Esophagus mucosa (tissue), 1 donor: Measurements from ENCODE around the gene BEND2. TPM values are rescaled to one million over a fixed set of nuclear protein-coding genes. Genes with fewer than 3 reads are reported as not detected.
"Not testable (repeated sequence)": the region's sequence is repeated elsewhere in the genome, so short reads cannot be mapped to it uniquely, and the experiment has no call there.

ENCODE experiments used
- ATAC-seq: fragments of 200-7000 bp; cut with Tn5 transposase; one replicate; pipeline ENCODE4 v1.9.1; 2020
- total RNA-seq: library from RNA; stranded (reverse); gene quantifications from one replicate; pipeline ENCODE4 v1.2.4, GENCODE V29; 2023
- donor health status: DM: yes; HTN: yes; CAD: no.

The BEND2 gene
- not detected for total RNA-seq

DNA sequence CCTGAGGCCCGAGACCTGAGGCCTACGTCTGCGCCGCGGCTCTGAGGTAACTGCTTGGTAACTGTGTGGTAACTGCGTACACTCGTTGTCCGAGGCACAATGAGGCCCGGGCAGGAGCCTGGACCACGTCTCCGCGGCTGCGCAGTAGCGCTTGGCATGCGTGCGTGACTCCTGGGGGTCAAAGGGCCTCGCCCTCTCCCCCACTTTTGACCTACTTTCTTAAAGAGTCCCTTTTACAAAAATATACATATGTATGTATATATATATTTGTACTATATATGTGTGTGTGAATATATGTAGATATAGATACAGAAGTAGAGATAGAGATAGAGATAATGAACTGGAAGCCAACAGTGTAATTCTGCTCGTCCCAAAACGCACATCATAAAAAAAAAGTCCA, at the start of gene BEND2:
TSS of gene BEND2 (minus strand) at position 101 of the 400 bp plus-strand sequence. CDS start 136 bp downstream, outside the sequence.
- ATAC-seq: no peak

DNA sequence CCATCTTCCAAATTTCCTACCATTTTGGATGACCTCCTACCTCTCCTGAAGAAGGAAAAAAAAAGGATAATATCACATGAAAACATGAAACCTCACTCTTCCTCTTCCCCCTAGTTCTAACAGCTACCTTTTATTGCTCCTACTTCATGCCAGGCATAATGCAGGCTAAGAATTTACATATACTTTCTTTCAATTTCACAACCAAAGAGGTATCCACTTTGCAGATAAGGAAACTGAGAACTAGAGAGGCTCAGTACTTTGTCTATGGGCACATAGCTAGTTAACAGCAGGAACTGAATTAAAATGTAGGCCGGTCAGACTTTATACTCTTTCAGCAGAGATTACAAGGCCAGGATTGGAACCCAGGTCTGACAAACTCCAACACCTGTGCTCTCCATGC, 34.4 kb upstream of the BEND2 start:
- no peak for ATAC-seq

GRCh38 chrX:18252644-18253359, 32.1 kb upstream of the BEND2 start:
- no peak for ATAC-seq

DNA sequence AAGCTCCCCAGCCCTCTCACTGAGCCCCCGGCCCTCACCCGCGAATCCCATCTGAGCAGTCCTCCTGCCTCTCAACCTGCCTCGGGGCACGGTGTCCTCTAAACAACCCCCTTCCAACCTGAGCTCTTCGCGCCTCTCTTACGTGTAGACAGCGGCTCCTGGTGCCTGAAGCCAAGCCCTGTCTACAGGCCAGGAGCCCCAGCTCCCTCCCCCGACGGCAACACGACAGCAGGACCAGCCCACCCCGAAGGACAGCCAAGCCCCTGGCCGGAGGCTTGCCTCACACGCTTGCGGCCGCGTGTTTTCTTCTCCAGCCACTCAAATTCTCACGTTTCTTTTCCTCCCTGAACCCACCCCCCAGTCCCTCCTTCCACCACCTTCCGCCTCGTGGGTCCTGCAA, 9.0 kb upstream of the BEND2 start:
- ATAC-seq: not testable (repeated sequence)

GRCh38 chrX:18228069-18228468, 7.4 kb upstream of the BEND2 start:
- ATAC-seq: no peak

GRCh38 chrX:18227458-18227857, 6.8 kb upstream of the BEND2 start:
- ATAC-seq: no peak

- no peak for ATAC-seq
These were observed 10.2 kb downstream of the BEND2 start for GRCh38 chrX:18210470-18210869.

- ATAC-seq: no peak
These were observed 14.0 kb downstream of the BEND2 start for GRCh38 chrX:18206657-18207056.

GRCh38 chrX:18203631-18204030, 17.1 kb downstream of the BEND2 start:
- ATAC-seq: no peak

- no peak for ATAC-seq
These were observed 26.0 kb downstream of the BEND2 start for GRCh38 chrX:18194688-18195087.

- ATAC-seq: no peak
These were observed 41.2 kb downstream of the BEND2 start for GRCh38 chrX:18179446-18179845.

- no peak for ATAC-seq
These were observed 45.7 kb downstream of the BEND2 start for GRCh38 chrX:18174971-18175370.

- ATAC-seq: no peak
These were observed 46.5 kb downstream of the BEND2 start for GRCh38 chrX:18174209-18174608.

DNA sequence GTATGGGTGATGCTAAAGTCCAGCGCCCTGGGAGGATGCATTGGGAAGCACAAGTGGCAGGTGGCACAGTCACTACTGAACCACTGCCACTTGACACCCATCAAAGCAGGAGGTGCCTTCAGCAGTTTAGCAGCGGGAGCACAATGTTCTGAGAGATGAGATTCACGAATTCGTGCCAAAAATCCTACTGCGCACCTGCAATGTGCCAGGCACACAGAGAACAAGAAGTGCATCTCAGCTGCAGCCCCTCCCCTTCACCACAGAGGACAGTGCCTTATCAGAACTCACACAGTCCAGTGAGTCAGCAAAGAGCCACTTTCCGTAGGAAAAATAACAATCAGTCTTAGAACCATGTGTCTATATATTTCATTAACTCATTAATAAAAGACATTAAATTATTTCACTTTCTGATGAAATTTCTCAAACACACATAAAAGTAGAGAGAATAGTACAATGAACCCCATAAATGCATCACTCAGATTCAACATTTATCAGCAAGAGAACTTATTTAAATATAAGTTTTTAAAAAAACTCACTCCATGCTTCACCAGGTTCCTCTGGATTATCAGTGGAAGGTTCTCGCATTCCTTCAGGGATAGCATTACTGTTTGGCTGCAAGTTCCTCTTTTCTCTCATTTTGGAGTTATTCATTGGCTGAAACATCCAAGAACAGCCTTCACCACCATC, 47.0 kb downstream of the BEND2 start:
- ATAC-seq: no peak

DNA sequence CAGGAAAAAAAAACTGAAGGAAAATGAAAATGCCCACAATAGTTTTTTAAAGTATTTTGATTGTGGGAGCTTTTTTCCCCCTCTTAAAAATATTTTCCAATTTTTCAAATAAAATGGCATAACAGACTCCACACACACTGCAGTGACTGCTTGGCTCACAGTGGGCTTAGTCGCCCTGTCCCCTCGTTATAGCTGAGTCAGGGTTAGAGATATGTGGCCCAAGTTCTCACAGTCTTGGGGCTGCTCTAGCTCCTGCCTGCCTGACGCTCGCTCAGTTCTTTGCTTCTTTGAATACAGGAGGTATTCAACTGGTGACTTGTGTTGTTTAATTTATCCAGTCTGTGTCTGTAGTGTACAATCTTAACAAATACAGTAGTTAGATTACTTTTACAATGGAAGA, 47.7 kb downstream of the BEND2 start:
- no peak for ATAC-seq

DNA sequence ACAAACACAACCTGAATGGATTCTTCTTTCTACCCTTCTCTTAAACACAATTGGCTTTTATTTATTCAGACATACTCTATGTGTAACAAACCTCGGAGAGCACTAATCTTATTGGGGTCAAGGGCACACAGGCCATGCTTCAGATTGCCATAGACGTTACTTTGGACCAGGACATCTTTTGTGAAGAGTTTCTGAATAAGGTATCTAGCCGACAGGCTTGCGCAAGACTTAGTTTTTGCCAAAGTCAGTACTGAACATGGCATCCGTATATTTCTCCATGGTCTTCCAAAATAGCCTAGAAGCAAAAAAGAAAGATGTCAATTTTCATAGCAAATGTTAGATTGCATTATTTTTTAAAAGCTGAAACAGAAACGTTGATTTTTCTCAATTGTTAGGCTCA, 49.8 kb downstream of the BEND2 start:
- ATAC-seq: no peak

GRCh38 chrX:18166068-18166467, 54.6 kb downstream of the BEND2 start:
- ATAC-seq: no peak

- no peak for ATAC-seq
These were observed 60.3 kb downstream of the BEND2 start for GRCh38 chrX:18160369-18160768.

- ATAC-seq: no peak
These were observed 61.7 kb downstream of the BEND2 start for GRCh38 chrX:18158963-18159362.

GRCh38 chrX:18151649-18152048, 69.0 kb downstream of the BEND2 start:
- ATAC-seq: no peak

- ATAC-seq: no peak
These were observed 69.5 kb downstream of the BEND2 start for GRCh38 chrX:18151157-18151556.

DNA sequence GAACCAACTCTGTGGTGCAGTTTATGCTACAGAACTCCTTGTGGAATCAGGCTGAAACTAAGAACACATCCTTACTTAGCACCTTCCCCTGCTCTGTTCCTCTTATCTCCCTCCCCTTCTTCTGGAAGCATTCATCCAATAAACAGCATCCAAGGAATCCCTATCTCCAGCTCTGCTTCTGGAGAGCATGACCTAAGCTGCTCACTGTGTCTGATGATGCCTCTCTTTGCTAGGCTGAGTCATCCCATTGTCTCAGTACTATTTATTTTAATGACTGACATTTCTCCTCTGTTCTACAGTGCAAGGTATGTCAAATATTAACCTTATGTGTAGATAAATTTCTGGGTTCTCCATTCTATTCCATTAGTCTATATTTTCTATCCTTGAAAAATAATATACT, 71.2 kb downstream of the BEND2 start:
- ATAC-seq: no peak

DNA sequence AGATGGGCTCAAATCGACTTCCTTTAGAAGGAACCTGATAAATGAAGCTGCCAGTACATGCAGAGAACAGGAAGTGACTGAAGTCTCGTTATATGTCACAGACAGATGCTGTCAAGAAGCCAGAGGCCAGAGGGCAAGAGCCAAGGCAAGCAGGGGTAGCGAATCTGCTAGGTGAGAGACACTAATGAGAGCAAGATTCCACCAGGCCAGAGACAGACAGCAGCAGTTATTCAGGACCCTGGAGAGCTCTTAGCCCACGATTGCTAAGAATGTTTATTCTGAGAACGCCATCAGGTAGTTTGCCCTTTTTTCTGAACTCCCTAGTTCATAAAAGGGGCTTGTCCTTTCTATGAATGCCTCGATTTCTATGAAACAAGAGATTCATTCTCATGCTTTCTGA, 73.7 kb downstream of the BEND2 start:
- ATAC-seq: no peak

GRCh38 chrX:18146009-18146408, 74.7 kb downstream of the BEND2 start:
- no peak for ATAC-seq
